Measurements from ENCODE around the gene ZNF652.

GRCh38 chr17:49297141-49297540, 64.9 kb downstream of the ZNF652 start:
- TF ChIP-seq CTCF (IDR thresholded peaks at IDR 0.05), result no peak
- TF ChIP-seq POLR2A (IDR thresholded peaks at IDR 0.05), result no peak
